Measurements from ENCODE around the gene GRIN1. TPM values are rescaled to one million over a fixed set of nuclear protein-coding genes. Genes with fewer than 3 reads are reported as not detected.

The GRIN1 gene
- polyA plus RNA-seq, 1 donor, result not detected

DNA sequence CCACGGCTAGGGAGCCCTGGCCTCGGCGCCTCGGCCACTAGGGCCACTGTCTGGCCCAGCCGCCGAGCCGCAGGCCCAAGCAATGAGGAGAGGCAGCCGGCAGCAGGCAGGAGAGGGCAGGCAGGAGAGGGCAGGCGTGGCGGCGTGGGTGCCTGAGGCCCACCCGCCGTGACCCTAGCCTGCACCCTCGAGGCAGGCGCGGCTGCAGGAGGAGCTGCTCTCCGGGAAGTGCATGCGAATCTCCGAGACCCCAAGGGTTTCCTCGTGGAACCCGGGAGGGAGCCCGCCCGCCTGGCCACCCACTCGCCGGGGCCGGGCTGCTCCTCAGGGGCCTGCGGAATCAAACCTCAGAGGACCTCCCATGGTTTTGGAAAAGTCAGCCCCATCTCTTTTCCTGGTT lies 9.3 kb downstream of the GRIN1 start:
- DNase-seq, result no peak

GRCh38 chr9:137148661-137149060 lies 9.7 kb downstream of the GRIN1 start:
- DNase-seq, result no peak

DNA sequence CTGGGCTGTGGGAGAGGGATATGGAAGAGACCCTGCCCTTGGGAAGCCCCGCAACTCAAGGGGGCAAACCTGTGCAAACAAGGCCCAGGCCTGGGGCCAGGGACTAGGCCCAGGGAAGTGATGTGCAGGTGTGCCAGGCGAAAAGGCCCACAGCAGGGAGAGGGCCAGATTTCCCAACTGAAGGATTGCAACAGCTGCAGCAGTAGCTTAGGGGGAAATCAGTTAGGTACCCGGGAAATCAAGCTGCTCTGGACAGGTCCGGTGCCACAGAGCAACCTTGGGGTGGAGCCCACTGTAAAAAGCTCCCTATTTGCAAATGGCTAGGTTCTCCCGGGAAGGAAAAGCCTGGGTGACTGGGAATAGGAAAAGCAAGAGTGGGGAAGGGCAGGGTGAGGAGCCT lies 10.4 kb downstream of the GRIN1 start:
- DNase-seq, result no peak

- DNase-seq, result no peak
Observed at GRCh38 chr9:137149942-137150616, 11.1 kb downstream of the GRIN1 start.

DNA sequence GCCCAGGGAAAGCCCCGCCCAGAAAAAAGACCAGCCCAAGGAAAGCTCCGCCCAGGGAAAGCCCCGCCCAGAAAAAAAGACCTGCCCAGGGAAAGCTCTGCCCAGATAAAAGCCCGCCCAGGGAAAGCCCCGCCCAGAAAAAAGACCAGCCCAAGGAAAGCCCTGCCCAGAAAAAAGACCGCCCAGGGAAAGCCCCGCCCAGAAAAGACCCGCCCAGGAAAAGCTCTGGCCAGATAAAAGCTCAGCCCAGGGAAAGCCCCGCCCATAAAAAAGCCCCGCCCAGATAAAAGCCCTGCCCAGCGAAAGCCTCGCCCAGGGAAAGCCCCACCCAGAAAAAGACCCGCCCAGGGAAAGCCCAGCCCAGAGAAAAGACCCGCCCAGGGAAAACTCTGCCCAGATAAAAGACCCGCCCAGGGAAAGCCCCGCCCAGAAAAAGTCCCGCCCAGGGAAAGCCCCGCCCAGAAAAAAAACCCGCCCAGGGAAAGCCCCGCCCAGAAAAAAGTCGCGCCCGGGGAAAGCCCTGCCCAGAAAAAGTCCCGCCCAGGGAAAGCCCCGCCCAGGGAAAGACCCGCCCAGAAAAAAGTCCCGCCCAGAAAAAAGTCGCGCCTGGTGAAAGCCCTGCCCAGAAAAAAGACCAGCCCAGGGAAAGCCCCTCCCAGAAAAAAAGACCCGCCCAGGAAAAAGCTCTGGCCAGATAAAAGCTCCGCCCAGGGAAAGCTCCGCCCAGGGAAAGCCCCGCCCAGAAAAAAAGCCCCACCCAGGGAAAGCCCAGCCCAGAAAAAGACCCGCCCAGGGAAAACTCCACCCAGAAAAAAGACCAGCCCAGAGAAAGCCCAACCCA lies 11.9 kb downstream of the GRIN1 start:
- DNase-seq, result no peak

DNA sequence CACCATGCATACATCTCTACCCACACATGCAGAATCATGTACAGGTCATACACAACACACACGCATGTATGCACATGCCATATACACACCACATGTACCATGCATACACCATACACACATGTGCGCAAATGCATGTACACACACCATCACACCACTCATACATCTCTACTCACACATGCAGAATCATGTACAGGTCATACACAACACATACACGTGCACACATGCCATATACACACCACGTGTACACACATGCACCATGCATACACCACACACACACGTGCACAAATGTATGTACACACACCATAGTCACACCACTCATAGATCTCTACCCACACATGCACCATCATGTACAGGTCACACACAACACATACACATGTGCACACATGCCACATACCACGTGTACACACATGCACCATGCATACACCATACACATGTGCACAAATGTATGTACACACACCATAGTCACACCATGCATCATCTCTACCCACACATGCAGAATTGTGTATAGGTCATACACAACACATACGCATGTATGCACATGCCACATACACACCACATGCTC lies 14.0 kb downstream of the GRIN1 start:
- DNase-seq, result no peak

GRCh38 chr9:137156567-137157375 lies 17.8 kb downstream of the GRIN1 start:
- DNase-seq, result no peak

- DNase-seq, result no peak
Observed at GRCh38 chr9:137157618-137158415, 18.9 kb downstream of the GRIN1 start.

GRCh38 chr9:137158625-137159024 lies 19.7 kb downstream of the GRIN1 start:
- DNase-seq, result no peak

DNA sequence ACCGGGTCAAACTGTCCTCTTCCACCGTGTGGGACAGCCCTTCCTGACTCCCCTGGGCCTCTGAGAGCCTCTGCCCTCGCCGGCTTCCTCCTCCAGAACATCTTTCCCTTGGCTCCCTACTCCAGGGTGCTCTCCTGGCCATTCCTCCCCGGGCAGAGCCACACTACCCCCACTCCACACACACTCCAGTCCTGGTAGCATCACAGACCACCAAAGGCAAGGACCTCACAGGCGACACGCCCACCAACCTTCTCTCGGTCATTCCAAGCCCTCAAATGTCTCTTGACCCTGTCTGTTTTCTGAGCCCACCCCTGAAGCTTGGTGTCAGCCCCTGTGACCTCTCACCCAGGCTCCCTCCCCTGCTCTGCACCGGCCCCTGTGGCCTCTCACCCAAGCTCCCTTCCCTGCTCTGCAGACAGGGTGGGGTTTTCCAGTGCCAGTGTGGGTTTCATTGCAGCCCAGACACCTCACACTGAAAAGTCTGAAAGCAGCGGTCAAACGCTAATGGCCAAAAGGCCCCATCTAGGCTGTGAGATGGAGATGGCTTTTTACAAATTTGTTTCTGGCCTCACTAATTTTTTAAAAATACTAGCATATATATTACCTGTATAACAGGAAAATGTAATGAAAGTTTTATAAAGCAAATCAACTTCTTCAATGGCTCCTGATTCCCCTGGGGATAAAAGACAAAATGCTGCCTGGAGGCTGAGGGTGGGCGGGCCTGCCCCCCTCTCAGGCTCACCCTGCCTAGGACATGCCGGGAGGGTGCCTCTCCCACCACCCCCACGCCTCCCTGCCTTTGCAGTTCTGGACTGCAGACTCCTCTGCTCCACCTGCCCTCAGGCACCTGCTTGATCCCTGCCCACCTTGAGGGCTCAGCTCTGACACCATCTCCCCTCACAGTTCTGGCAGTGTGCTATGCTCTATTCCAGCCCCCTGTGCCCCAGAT lies 20.4 kb downstream of the GRIN1 start:
- DNase-seq, result no peak

GRCh38 chr9:137160054-137160425 lies 21.1 kb downstream of the GRIN1 start:
- DNase-seq, result no peak

GRCh38 chr9:137160716-137161557 lies 22.0 kb downstream of the GRIN1 start:
- no peak for DNase-seq

GRCh38 chr9:137161558-137162486 lies 22.9 kb downstream of the GRIN1 start:
- no peak for DNase-seq

GRCh38 chr9:137162505-137163364 lies 23.8 kb downstream of the GRIN1 start:
- DNase-seq, result no peak

DNA sequence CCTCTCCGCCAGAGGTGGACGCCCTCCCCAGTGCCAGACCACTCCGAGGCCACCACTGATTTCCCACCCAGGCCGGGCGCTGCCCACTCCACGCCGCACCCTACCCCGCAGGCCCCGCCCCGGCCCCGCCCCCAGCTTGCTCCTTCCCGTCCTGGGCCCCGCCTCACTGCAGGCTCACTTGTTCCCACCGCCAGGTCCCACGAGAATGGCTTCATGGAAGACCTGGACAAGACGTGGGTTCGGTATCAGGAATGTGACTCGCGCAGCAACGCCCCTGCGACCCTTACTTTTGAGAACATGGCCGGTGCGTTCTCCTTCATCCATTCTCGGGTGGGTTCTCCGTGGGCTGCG lies 24.4 kb downstream of the GRIN1 start:
- no peak for DNase-seq

DNA sequence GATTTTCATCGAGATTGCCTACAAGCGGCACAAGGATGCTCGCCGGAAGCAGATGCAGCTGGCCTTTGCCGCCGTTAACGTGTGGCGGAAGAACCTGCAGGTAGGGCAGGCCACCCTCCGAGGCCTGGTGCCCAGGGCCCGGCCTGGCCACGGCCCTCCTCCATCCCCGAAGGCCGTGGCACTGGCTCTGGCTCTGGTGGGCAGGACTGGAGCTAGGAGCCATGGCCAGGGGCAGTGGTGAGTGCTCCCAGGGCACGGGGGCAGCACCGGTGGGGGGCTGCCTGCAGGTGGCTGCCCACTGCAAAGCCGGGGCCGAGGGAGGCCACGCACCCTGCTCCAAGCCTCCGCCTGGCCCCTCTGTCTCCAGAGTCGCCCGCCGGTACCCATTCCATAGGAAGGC lies 24.9 kb downstream of the GRIN1 start:
- DNase-seq, result no peak
